Activated effector memory CD4-positive, alpha-beta T cell treated with anti-CD3 and anti-CD28 coated beads, Interleukin-2, amount 50 U/mL, for 16 hours (primary cell): ENCODE data around the gene MUC22.
"Not testable (repeated sequence)": the region's sequence is repeated elsewhere in the genome, so short reads cannot be mapped to it uniquely, and the experiment has no call there.

Experiments
- DNase-seq: peaks from one replicate; pipeline ENCODE4 v3.0.0-alpha.2; 2020

Gene MUC22

DNA sequence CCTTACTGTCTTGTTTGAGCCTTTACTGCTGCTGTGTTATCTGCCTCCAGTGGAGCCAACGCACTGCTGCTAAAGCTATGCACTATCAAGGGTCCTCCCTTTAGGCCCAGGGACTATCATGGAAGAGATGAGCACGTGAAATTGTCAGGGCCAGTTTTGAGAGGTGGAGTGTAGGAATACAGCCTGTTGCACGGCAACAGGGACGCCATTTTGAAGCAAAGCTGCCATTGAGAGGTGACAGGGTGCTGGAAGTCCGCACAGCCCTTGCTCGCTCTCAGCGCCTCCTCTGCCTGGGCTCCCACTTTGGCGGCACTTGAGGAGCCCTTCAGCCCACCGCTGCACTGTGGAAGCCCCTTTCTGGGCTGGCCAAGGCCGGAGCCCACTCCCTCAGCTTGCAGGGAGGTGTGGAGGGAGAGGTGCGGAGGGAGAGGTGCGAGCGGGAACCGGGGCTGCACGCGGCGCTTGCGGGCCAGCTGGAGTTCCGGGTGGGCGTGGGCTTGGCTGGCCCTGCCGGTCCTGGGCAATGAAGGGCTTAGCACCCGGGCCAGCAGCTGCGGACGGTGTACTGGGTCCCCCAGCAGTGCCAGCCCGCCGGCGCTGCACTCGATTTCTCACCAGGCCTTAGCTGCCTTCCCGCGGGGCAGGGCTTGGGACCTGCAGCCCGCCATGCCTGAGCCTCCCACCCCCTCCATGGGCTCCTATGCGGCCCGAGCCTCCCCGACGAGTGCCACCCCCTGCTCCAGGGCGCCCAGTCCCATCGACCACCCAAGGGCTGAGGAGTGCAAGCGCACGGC is 10.0 kb upstream of the MUC22 start:
- not testable (repeated sequence) for DNase-seq

DNA sequence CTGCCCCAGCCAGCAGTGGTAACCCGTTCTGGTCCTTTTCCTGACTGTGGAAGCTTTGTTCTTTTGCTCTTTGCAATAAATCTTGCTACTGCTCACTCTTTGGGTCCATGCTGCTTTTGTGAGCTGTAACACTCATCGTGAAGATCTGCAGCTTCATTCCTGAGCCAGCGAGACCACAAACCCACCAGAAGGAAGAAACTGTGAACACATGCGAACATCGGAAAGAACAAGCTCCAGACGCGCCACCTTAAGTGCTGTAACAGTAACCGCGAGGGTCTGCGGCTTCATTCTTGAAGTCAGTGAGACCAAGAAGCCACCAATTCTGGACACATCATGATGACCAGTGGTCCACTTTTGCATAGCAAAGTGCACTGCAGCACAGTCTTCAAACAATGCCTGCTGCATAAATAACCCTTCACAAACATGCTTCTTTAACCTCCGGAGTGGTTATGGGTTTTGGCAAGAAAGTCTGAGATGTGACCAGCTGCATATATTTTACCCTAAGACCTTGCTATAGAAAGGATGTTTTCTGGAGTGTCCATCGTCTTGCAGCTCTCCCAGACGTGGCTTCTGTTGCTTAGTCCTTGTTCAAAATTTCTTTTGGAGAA is 8.9 kb upstream of the MUC22 start:
- DNase-seq, result no peak

DNA sequence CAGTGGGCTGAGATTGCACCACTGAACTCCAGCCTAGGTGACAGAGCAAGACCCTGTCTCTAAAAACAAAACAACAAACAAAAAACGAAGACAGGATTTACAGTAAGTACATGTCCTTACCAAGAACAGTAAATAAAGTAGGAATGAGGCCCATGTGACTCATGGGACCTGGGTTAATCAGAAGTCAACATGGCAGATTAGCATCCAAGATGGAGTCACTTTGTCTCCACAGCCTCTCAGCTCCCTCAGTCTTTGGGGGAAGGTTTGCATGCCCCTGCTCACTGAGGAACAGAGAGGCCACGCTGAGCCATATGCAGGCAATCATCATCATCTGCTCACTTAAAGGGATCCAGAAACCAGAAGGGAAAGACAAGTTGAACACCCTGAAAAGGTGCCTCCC is 7.8 kb upstream of the MUC22 start:
- DNase-seq, result no peak

DNA sequence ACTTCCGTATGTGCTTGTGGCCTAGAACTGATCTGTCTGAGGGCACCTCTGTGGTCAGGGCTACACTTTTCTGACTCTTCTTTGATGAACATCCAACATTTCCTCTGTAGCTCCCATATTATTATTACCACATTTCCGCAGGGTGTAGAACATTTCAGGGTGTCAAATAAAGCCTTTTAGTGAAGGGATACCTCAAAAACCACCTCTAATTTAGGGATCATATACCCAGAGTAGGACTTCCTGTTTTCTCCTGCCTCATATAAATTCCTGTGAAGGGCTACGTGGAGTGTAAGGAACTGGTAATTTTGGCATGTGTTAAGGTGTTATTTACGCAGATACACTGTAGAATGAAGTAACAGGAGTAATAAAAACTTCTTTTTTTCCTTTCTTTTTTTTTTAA is 5.5 kb upstream of the MUC22 start:
- no peak for DNase-seq

DNA sequence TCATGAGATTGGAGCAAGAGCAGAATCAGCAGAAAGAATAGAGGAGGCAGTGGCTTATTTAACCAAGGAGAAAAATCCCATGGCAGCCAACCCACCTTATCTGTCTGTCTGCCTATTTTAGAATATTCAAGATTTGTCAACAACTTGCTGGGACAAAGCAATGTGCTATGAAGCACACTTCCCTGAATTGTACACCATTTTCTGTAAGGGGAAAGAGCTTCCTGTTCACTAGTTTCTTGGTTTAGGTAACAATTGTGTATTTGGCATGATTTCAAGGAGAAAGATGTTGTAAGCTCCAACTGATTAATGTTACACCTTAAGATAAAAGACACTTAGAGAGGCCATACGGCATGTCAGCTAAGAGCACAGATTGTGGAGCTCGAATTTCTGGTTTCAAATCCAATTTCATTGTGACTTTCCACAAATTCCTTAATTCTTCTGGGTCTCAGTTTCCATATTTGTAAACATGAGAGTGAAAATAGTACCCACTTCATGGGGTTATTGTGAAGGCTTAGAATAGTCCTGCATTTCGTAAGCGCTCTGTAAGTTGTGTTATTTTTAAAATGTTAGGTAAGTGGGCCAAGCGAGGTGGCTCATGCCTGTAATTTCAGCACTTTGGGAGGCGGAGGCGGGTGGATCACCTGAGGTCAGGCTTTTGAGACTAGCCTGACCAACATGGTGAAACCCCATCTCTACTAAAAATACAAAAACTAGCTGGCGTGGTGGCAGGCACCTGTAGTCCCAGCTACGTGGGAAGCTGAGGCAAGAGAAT is 4.8 kb upstream of the MUC22 start:
- DNase-seq, result no peak

DNA sequence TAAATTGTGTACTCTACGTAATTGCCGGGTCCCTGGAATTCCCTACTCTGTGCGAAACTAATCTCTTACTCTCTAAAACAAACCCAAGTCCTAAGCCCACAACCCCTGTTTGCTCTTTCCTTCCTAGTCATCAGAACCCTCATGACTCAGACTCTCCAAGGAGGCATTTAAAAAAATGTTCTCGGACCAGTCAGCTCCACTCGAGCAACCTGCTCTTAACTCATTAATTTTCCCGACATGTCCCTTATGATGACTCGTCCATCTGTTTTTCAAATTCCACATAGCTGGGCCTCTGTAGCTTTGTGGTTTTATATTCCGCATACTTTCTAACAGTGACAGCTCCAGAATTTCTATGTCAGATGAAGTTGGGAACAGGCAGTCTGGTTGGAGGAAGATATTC is 2.6 kb upstream of the MUC22 start:
- no peak for DNase-seq

DNA sequence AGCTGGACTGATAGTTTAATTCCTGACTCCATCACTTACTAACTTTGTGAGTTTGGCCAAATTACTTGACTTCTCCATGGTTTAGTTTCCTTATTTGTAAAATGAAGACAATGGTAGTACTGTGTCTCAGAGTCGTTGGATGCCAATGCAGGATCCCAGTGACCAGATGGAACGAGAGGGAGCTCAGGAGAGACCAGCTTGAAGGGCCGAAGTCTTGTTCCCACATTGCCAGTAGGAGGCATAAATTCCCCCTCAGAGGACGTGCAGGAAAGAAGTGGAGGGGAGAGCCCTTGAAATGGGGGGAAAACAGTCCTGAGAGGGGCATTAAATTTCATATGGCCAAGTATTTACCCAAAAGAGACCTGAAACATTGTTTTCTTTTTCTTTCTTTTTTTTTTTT is 2.1 kb upstream of the MUC22 start:
- DNase-seq, result no peak

DNA sequence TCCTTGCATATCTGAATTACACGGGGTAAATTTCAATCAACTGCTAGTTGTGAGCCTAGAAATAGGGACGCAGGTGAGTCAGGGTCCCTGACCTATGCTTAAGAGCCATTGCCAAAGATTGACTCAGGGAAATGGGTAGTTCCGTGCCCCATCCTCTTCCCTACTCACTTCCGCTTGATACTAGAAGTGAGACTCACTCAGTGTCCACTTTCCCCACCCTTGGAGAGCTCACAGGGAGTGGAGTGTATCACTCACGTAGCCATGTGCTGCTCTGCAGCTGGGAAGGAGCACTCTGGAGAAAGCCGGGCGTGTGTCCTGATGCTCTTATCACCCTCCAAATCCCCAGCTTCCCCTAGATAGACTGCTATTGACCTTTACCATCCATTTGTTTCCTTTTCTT is 543 bp upstream of the MUC22 start:
- no peak for DNase-seq

DNA sequence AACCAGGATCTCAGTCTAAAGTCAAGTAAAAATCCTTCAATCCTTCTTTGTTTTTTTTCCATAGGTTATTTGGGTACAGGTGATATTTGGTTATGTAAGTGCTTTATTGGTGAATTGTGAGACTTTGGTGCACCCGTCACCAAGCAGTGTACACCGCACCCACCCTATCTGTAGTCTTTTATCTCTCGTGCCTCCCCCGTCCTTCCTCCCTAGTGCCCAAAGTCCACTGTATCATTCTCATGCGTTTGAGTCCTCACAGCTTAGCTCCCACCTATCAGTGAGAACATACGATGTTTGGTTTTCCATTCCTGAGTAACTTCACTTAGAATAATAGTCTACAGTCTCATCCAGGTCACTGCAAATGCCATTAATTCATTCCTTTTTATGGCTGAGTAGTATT is 879 bp downstream of the MUC22 start:
- no peak for DNase-seq

DNA sequence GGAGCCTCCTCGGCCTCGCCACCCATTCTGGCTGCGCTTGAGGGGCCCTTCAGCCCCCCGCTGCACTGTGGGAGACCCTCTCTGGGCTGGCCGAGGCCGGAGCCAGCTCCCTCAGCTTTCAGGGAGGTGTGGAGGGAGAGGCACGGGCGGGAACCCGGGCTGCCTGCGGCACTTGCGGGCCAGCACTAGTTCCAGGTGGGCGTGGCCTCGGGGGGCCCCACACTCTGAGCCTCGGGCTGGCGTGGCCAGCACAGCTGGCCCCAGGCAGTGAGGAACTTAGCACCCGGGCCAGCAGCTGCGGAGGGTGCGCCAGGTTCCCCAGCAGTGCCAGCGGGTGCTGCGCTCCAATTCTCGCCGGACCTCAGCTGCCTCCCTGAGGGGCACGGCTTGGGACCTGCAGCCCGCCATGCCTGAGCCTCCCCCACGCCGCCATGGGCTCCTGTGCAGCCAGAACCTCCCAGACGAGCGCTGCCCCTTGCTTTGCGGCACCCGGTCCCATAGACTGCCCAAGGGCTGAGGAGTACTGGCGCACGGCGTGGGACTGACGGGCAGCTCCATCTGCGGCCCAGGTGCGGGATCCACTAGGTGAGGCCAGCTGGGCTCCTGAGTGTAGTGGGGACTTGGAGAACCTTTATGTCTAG is 6.5 kb downstream of the MUC22 start:
- no peak for DNase-seq

DNA sequence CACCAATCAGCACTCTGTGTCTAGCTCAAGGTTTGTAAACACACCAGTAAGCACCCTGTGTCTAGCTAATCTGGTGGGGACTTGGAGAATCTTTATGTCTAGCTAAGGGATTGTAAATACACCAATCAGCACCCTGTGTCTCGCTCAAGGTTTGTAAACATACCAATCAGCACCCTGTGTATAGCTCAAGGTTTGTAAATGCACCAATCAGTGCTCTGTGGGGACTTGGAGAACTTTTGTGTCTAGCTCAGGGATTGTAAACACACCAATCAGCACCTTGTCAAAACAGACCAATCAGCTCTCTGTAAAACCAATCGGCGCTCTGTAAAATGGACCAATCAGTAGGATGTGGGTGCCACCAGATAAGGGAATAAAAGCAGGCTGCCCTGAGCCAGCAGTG is 7.2 kb downstream of the MUC22 start:
- DNase-seq, result not testable (repeated sequence)

DNA sequence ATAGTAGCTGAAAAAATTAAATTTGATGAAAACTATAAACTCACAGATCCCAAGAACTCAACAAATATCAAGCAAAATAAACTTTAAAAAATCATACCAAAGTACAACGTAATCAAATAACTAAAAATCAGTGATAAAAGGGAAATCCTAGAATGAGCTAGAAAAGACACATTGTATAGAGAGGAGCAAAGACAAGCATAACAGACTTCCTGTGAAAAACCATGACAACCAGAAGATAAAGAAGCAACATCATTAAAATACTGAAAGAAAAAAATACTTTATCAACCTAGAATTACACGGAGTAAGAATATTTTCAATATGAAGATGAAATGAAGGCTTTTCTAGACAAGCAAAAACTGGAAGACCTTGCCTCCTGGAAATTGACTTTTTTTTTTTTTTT is 9.8 kb downstream of the MUC22 start:
- no peak for DNase-seq

DNA sequence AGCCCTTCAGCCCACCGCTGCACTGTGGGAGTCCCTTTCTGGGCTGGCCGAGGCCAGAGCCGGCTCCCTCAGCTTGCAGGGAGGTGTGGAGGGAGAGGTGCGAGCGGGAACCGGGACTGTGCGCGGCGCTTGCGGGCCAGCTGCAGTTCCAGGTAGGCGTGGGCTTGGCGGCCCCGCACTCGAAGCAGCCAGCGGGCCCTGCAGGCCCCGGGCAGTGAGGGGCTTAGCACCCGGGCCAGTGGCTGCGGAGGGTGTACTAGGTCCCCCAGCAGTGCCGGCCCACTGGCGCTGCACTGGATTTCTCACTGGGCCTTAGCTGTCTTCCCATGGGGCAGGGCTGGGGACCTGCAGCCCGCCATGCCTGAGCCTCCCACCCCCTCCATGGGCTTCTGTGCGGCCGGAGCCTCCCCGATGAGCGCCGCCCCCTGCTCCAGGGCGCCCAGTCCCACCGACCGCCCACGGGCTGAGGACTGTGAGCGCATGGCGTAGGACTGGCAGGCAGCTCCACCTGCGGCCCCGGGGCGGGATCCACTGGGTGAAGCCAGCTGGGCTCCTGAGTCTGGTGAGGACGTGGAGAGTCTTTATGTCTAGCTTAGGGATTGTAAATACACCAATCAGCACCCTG is 10.5 kb downstream of the MUC22 start:
- DNase-seq, result not testable (repeated sequence)

DNA sequence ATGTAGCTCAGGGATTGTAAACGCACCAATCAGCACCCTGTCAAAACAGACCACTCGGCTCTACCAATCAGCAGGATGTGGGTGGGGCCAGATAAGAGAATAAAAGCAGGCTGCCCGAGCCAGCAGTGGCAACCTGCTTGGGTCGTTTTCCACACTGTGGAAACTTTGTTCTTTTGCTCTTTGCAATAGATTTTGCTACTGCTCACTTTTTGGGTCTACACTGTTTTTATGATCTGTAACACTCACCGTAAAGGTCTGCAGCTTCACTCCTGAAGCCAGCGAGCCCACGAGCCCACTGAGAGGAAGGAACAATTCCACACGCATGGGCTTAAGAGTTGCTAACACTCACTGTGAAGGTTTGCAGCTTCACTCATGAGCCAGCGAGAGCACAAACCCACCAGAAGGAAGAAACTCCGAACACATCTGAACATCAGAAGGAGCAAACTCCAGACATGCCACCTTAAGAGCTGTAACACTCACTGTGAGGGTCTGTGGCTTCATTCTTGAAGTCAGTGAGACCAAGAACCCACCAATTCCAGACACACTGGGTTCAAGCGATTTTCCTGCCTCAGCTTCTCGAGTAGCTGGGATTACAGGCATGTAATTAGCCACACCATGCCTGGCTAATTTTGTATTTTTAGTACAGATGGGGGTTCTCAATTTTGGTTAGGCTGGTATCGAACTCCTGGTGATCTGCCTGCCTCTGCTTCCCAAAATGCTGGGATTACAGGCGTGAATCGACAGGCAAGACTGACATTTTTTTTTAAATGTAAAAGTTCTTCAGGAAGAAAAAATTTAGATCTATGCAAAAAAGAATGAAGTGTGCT is 11.6 kb downstream of the MUC22 start:
- not testable (repeated sequence) for DNase-seq

DNA sequence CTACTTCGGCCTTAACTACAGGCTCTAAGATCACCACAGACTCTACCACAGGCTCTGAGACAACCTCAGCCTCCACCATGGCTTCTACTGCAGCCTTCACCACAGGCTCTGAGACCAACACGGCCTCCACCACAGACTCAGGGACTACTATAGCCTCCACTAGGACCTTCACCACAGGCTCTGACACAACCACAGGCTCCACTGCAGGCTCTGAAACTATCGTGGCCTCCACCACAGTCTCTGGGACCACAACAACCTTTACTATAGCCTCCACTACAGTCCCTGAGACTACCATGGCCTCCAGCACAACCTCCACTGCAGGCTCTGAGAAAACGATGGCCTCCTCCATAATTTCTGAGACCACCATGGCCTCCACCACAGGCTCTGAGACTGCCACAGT is 15.3 kb downstream of the MUC22 start:
- no peak for DNase-seq

DNA sequence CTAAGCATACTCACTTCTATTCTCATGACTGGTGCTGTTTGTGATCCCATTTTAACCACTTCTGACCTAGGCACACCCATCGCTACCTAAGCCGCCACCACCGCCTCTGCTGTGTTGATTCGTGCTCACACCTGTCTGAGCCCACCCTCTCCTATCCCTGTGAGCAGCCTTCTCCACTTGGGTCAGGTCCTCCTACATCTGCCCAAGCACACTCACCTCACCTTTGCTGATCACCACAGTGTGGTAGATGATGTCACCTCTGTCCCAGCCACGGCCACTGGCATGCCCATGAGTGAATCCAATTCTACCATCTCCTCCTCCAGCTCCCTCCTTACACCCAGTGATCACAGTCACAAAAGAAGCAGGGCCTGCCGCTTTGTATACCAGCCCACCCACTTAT is 20.8 kb downstream of the MUC22 start:
- no peak for DNase-seq

DNA sequence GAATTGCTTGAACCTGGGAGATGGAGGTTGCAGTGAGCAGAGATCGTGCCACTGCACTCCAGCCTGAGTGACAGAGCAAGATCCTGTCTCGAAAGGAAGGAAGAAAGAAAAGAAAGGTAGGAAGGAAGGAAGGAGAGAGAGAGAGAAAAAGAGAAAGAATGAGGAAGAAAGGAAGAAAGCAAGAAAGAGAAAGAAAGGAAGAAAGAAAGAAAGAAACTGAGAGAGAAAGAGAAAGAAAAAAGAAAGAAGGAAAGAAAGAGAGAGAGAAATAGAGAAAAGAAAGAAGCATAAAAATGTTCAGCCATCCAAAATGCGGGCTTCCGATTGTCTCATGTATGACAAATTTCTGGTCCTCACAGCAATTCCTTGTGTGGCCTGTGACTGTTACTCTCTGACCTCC is 22.8 kb downstream of the MUC22 start:
- DNase-seq, result no peak

DNA sequence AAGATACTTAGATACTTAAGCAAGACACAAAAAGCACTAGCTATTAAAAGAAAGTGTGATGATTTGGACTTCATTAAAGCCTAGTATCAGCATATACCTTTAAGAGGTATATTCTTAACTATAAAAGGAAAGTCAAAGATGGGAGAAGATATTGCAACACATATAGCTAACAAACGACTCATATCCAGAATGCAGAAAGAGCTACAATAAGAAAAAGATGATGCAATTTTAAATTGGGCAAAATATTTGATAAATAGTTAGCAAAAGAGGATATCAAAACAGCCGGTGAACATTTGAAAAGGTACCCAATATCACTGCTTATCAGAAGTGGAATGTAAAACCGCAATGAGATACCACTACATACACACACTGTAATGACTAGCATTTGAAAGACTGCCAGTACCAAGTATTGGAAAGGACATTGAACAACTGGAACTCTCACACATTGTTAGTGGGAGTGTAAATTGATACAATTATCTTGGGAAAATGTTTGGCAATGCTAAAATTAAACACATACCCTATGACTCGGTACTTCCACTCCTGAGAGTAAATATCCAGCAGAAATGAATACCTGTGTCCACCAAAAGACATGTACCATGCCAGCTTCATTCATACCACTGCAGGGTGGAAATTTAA is 25.7 kb downstream of the MUC22 start:
- no peak for DNase-seq

DNA sequence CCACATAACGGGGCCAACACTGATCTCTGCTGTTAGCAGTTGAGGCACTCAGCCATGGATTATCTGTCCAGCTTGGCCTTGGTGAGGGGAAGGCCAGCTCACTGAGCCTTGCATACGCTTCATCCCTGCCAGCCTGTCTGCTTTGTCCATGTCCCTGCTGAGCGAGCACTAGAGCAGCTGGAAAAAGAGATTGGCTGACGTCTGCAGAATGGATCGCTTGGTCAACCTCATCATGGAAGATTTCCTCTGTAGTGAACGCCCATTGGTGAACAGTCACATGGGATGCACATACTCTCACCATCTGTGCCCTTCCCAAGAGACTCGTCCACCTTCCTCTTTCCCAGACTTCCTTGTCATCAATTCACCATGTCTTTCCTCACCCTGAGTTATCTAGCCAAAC is 26.9 kb downstream of the MUC22 start:
- no peak for DNase-seq

DNA sequence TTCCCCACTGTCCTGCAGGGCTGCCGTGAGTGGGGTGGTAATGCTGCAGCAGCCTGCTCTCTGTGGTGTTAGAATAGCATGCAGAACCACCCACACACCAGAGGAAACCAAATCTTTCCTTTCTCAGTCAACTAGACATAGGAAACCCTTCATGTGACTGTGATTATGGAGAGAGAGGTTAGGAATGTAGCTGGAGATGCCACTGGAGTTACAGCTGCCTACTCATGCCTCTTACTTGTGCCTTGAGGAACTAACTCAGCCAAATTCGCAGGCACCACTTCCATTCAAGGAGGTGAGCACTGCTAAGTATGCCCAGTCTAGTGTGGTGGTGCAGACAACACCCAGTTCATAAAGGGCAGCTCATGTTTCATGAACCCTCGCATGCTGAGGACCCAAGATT is 27.4 kb downstream of the MUC22 start:
- DNase-seq, result no peak

DNA sequence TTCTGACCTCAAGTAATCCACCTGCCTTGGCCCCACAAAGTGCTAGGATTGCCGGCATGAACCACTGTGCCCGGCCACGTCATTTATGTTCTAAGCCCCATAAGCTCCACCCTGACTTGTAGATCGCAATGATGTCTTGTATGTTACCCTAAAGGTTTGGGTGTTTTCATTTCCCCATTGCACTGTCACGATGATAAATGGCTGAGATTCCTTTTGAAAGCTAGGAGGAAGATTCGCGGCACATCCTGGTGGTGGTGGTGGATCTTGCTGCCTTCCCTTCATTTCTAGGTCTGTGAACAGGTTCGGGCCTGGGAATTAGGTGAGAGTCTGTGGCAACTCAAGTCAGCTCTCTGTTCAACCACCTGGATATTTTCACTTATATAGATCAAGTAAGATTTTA is 28.3 kb downstream of the MUC22 start:
- DNase-seq, result no peak

DNA sequence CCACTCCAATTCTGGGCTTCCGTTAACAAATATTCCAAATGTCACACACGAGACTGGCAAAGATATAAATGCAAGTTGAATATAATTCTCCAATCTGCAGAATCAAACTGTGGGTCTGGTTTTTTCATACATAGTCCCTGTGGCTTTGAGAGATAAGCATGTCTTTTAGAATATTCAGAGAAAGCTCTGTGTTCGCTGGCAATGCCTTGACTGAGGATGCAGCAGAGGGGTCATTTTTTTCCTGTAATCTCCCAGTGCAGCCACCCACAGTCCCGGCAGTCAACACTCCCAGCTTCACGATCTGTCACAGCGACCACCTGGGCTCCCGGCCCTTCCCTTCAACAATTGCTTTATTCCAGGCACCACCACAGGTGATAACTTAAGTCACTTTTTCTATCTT is 30.5 kb downstream of the MUC22 start:
- no peak for DNase-seq
